Upper lobe of right lung (tissue), 1 donor: ENCODE data around the gene VWA5B1. TPM values are rescaled to one million over a fixed set of nuclear protein-coding genes. Genes with fewer than 3 reads are reported as not detected.

Experiments used
- ATAC-seq: fragments of 200-7000 bp; cut with Tn5 transposase; one replicate; pipeline ENCODE4 v1.9.1; 2020; ENCODE audit warnings: mild to moderate bottlenecking, moderate library complexity
- DNase-seq: peaks from one replicate; pipeline ENCODE4 v3.0.0-alpha.2; 2020
- H3K27ac ChIP-seq: fragments of 200-600 bp; one replicate; pipeline ENCODE4 v1.8.0; 2022
- H3K27me3 ChIP-seq: fragments of 200-600 bp; one replicate; pipeline ENCODE4 v1.8.0; 2022; ENCODE audit warnings: mild to moderate bottlenecking
- H3K36me3 ChIP-seq: fragments of 200-600 bp; one replicate; pipeline ENCODE4 v1.8.0; 2022
- H3K4me1 ChIP-seq: fragments of 200-600 bp; one replicate; pipeline ENCODE4 v1.8.0; 2022
- H3K4me3 ChIP-seq: fragments of 200-600 bp; one replicate; pipeline ENCODE4 v1.8.0; 2022; ENCODE audit warnings: mild to moderate bottlenecking
- H3K9me3 ChIP-seq: fragments of 200-600 bp; one replicate; pipeline ENCODE4 v1.8.0; 2022
- CTCF ChIP-seq: fragments of 200-600 bp; IDR thresholded peaks from one replicate; pipeline ENCODE4 v1.8.0; 2022; ENCODE audit warnings: antibody characterized with exemption
- intact Hi-C: fragments of 100-400 bp; cut with DNase I; formaldehyde crosslinking; loops from one replicate; pipeline ENCODE4 v1.11.0; 2022
- total RNA-seq: library from RNA; stranded (reverse); fragmentation: NEBNext Ultra II Directional; extraction: Animal tissue kit (Norgen Biotek cat#: 25700); gene quantifications from one replicate; pipeline ENCODE4 v1.2.1, GENCODE V29; 2021
- donor health status: DM: no; HTN: yes; CAD: no; lungs with severe emphysema.

The VWA5B1 gene
- total RNA-seq, 1 donor from 2014 or later, result 0.09 TPM

- Histone ChIP-seq H3K4me3 (no peak overlapping the region), H3K27me3 (peaks cover 10% of the 10 kb centered on the region), H3K36me3 (no peaks in the 10 kb centered on the region), H3K4me1 (no peaks in the 10 kb centered on the region), H3K9me3 (no peaks in the 10 kb centered on the region), H3K27ac (no peak overlapping the region)
- ATAC-seq (no peak), DNase-seq (no peak)
- intact Hi-C loops, result no loop called here
- TF ChIP-seq CTCF, result no peak
These were observed 12.0 kb upstream of the VWA5B1 start for GRCh38 chr1:20278692-20279130.

GRCh38 chr1:20279509-20279908 is 11.2 kb upstream of the VWA5B1 start:
- ATAC-seq, result no peak
- Histone ChIP-seq H3K4me1 (no peaks in the 10 kb centered on the region), H3K9me3 (no peaks in the 10 kb centered on the region), H3K27me3 (peaks cover 10% of the 10 kb centered on the region), H3K36me3 (no peaks in the 10 kb centered on the region), H3K4me3 (no peak overlapping the region), H3K27ac (no peak overlapping the region)
- intact Hi-C loops, result no loop called here
- TF ChIP-seq CTCF, result no peak
- DNase-seq, result no peak

DNA sequence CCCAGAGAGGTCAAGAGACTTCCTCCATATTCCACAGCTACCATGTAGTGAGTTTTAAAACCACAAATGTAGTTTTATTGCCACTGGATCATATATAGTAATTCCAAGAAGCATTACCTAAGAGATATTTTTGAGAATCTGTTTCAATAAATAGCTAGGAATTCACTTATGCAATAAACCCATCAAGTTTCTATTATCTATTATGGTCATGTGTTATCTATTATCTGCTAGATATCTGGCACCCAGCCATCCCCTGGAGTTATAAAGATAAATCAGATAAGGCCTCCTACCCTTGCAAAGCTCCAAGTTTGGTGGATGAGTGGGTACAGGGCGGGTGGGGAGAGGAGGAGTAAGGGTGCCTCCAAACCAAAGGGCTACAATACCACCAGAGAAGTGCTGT is 10.3 kb upstream of the VWA5B1 start:
- TF ChIP-seq CTCF, result no peak
- ATAC-seq (no peak), DNase-seq (no peak)
- Histone ChIP-seq H3K27me3 (peaks cover 10% of the 10 kb centered on the region), H3K4me3 (no peak overlapping the region), H3K9me3 (no peaks in the 10 kb centered on the region), H3K27ac (no peak overlapping the region), H3K36me3 (no peaks in the 10 kb centered on the region), H3K4me1 (no peaks in the 10 kb centered on the region)
- intact Hi-C loops, result no loop called here

DNA sequence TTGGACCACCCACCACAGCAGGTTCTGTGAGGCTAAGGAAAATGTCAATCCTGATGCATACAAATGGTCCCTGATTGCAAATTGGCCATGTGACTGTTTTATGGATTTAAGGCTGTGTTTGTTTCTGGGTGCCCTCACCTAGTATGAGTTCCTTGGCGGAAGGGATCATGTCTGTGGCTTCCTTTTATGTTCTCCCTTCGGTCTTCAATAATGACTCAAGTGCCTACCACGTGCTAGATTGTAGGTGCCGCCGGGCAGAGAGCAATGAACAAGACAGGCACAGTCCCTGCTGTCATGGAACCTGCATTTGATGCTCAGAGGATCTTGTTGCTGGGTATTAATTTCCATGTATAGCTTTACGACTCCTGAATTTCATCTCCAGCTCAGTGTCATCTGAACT is 9.8 kb upstream of the VWA5B1 start:
- H3K27me3 ChIP-seq, result peaks cover 10% of the 10 kb centered on the region
- no peak overlapping the region for H3K27ac ChIP-seq
- ATAC-seq (no peak), DNase-seq (no peak)
- TF ChIP-seq CTCF, result no peak
- H3K4me3 ChIP-seq, result no peak overlapping the region
- no peaks in the 10 kb centered on the region for H3K9me3 ChIP-seq
- H3K36me3 ChIP-seq, result no peaks in the 10 kb centered on the region
- H3K4me1 ChIP-seq, result no peaks in the 10 kb centered on the region
- intact Hi-C loops, result no loop called here

GRCh38 chr1:20281801-20282200 is 8.9 kb upstream of the VWA5B1 start:
- H3K27me3 ChIP-seq, result peaks cover 10% of the 10 kb centered on the region
- ATAC-seq (no peak), DNase-seq (no peak)
- H3K27ac ChIP-seq, result no peak overlapping the region
- TF ChIP-seq CTCF, result no peak
- intact Hi-C loops, result no loop called here
- H3K9me3 ChIP-seq, result no peaks in the 10 kb centered on the region
- no peaks in the 10 kb centered on the region for H3K36me3 ChIP-seq
- no peak overlapping the region for H3K4me3 ChIP-seq
- H3K4me1 ChIP-seq, result no peaks in the 10 kb centered on the region

GRCh38 chr1:20282533-20282932 is 8.1 kb upstream of the VWA5B1 start:
- Histone ChIP-seq H3K27ac (no peak overlapping the region), H3K27me3 (peaks cover 10% of the 10 kb centered on the region), H3K4me1 (no peaks in the 10 kb centered on the region), H3K36me3 (no peaks in the 10 kb centered on the region), H3K9me3 (no peaks in the 10 kb centered on the region), H3K4me3 (no peak overlapping the region)
- TF ChIP-seq CTCF, result no peak
- intact Hi-C loops, result no loop called here
- DNase-seq (no peak), ATAC-seq (no peak)
